Chondrocyte (in vitro differentiated cells): ENCODE measurements around the gene SPEF2. TPM values are rescaled to one million over a fixed set of nuclear protein-coding genes. Genes with fewer than 3 reads are reported as not detected.

Experiments used
- DNase-seq: peaks from one replicate; pipeline ENCODE4 v3.0.0; 2021; ENCODE audit warnings: mixed read lengths, low spot score
- H3K27ac Mint-ChIP-seq: one replicate; pipeline ENCODE4 v1.8.0; 2021; ENCODE audit warnings: mild to moderate bottlenecking, moderate library complexity, mixed read lengths; ENCODE audit not compliant: unreplicated experiment
- H3K27me3 Mint-ChIP-seq: 2 replicates; pipeline ENCODE4 v1.8.0; 2021; ENCODE audit warnings: low read depth, mixed read lengths
- H3K36me3 Mint-ChIP-seq: 2 replicates; pipeline ENCODE4 v1.8.0; 2021; ENCODE audit warnings: low read depth, mixed read lengths
- H3K4me1 Mint-ChIP-seq: 2 replicates; pipeline ENCODE4 v1.8.0; 2021; ENCODE audit warnings: low read depth, mild to moderate bottlenecking, mixed read lengths
- H3K4me3 Mint-ChIP-seq: one replicate; pipeline ENCODE4 v1.8.0; 2021; ENCODE audit warnings: mild to moderate bottlenecking, moderate library complexity, mixed read lengths; ENCODE audit not compliant: unreplicated experiment
- H3K9me3 Mint-ChIP-seq: 2 replicates; pipeline ENCODE4 v1.8.0; 2021; ENCODE audit warnings: low read depth, mixed read lengths
- CTCF ChIP-seq: fragments of 200-600 bp; sonication (generic); IDR thresholded peaks from 2 replicates; pipeline ENCODE4 v1.5.0; 2021; ENCODE audit warnings: antibody characterized with exemption, mild to moderate bottlenecking, moderate library complexity
- total RNA-seq: library from RNA; stranded (reverse); gene quantifications from 3 replicates; pipeline ENCODE4 v1.2.1, GENCODE V29; 2021

Gene SPEF2
- total RNA-seq, 1 donor from 2014 or later: 3.1 TPM

- no peak for TF ChIP-seq CTCF
- Mint-ChIP-seq H3K36me3 (no peaks in the 10 kb centered on the region), H3K9me3 (peaks cover 3% of the 10 kb centered on the region), H3K4me3 (no peak within 1 kb of the TSS), H3K27me3 (no peaks in the 10 kb centered on the region), H3K27ac (peak within 1 kb of the TSS; percentile 81), H3K4me1 (peaks cover 66% of the 10 kb centered on the region)
- no peak for DNase-seq
These were observed 239.2 kb downstream of the SPEF2 start, which contains the start of gene IL7R for GRCh38 chr5:35856765-35857351. Gene IL7R, plus strand, starts transcription at chr5:35856891. Its CDS starts 87 bp downstream, at chr5:35856978.

GRCh38 chr5:35857606-35858205 is 240.0 kb downstream of the SPEF2 start:
- no peaks in the 10 kb centered on the region for H3K36me3 Mint-ChIP-seq
- peak overlapping the region; percentile 81 for H3K27ac Mint-ChIP-seq
- H3K27me3 Mint-ChIP-seq: no peaks in the 10 kb centered on the region
- peaks cover 66% of the 10 kb centered on the region for H3K4me1 Mint-ChIP-seq
- no peak overlapping the region for H3K4me3 Mint-ChIP-seq
- H3K9me3 Mint-ChIP-seq: peaks cover 3% of the 10 kb centered on the region
- TF ChIP-seq CTCF: no peak
- DNase-seq: no peak

- H3K4me1 Mint-ChIP-seq: peaks cover 62% of the 10 kb centered on the region
- H3K27ac Mint-ChIP-seq: peak overlapping the region; percentile 28
- H3K9me3 Mint-ChIP-seq: peaks cover 5% of the 10 kb centered on the region
- H3K4me3 Mint-ChIP-seq: no peak overlapping the region
- no peak for TF ChIP-seq CTCF
- no peaks in the 10 kb centered on the region for H3K27me3 Mint-ChIP-seq
- no peak for DNase-seq
- no peaks in the 10 kb centered on the region for H3K36me3 Mint-ChIP-seq
These were observed 241.5 kb downstream of the SPEF2 start for GRCh38 chr5:35859101-35859661.

- no peak overlapping the region for H3K27ac Mint-ChIP-seq
- no peak for TF ChIP-seq CTCF
- H3K27me3 Mint-ChIP-seq: no peaks in the 10 kb centered on the region
- H3K4me3 Mint-ChIP-seq: no peak overlapping the region
- DNase-seq: no peak
- peaks cover 2% of the 10 kb centered on the region for H3K36me3 Mint-ChIP-seq
- H3K4me1 Mint-ChIP-seq: peaks cover 59% of the 10 kb centered on the region
- H3K9me3 Mint-ChIP-seq: peaks cover 12% of the 10 kb centered on the region
These were observed 243.0 kb downstream of the SPEF2 start for GRCh38 chr5:35860686-35861085.

- no peak overlapping the region for H3K4me3 Mint-ChIP-seq
- no peak overlapping the region for H3K27ac Mint-ChIP-seq
- TF ChIP-seq CTCF: no peak
- H3K9me3 Mint-ChIP-seq: peaks cover 12% of the 10 kb centered on the region
- H3K36me3 Mint-ChIP-seq: peaks cover 2% of the 10 kb centered on the region
- H3K4me1 Mint-ChIP-seq: peaks cover 57% of the 10 kb centered on the region
- no peaks in the 10 kb centered on the region for H3K27me3 Mint-ChIP-seq
- no peak for DNase-seq
These were observed 244.1 kb downstream of the SPEF2 start for GRCh38 chr5:35861718-35862117.
